Memory B cell (primary cell): ENCODE measurements around the gene LCE7A.

ENCODE experiments used
- ATAC-seq: fragments of 150-1000 bp; cut with Tn5 transposase; 2 replicates; pipeline ENCODE4 v1.10.0; 2021; ENCODE audit warnings: low read depth, mild to moderate bottlenecking, moderate library complexity
- DNase-seq, 2 donors: peaks; one replicate each; pipeline ENCODE4 v3.0.0; 2022; ENCODE audit warnings: low spot score in 2 of 2
- H3K27ac Mint-ChIP-seq: one replicate; pipeline ENCODE4 v1.8.0; 2022; ENCODE audit warnings: mild to moderate bottlenecking, moderate library complexity, mixed read lengths
- H3K27me3 Mint-ChIP-seq: one replicate; pipeline ENCODE4 v1.8.0; 2022; ENCODE audit warnings: mixed read lengths
- H3K36me3 Mint-ChIP-seq: one replicate; pipeline ENCODE4 v1.8.0; 2022; ENCODE audit warnings: mild to moderate bottlenecking, mixed read lengths
- H3K4me1 Mint-ChIP-seq: one replicate; pipeline ENCODE4 v1.8.0; 2022; ENCODE audit warnings: mixed read lengths
- H3K4me3 Mint-ChIP-seq: one replicate; pipeline ENCODE4 v1.8.0; 2022; ENCODE audit warnings: mild to moderate bottlenecking, moderate library complexity, mixed read lengths
- H3K9me3 Mint-ChIP-seq: one replicate; pipeline ENCODE4 v1.8.0; 2022; ENCODE audit warnings: mixed read lengths

Gene LCE7A

DNA sequence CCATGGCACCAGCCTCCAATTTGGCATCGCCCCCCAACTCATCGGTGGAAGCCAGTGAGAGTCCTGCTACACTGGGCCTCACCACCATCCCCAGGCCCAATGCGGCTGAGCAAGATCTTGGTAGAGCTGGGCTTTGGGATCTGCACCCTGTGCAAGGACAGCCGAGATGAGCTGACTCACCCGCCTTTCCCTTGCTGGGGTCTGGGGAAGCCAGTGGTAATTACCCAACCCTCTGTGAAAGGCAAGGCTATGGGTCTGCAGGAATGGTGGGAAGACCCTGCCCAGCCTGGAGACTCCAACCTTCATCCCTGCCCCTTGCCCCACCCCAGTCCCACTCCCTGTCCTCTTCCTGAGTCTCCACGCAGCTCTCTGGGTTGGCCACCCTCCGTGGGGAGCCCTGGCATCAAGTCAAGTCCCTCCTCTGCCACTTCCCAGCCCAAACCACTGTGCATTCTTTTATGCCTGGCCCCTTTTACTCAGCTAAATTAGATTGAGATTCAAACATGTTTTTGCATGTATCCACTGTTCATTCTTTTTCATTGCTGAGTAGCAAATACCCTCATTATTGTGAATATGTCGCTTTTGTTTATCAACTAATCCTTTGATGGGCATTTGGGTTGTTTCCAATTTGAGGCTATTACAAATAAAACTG is 27.1 kb downstream of the LCE7A start:
- no peaks in the 10 kb centered on the region for H3K9me3 Mint-ChIP-seq
- H3K27ac Mint-ChIP-seq, result no peak overlapping the region
- no peaks in the 10 kb centered on the region for H3K36me3 Mint-ChIP-seq
- H3K27me3 Mint-ChIP-seq, result peaks cover 1% of the 10 kb centered on the region
- peaks cover 2% of the 10 kb centered on the region for H3K4me1 Mint-ChIP-seq
- no peak for ATAC-seq
- no peak for DNase-seq
- H3K4me3 Mint-ChIP-seq, result no peak overlapping the region

- ATAC-seq (no peak), DNase-seq (no peak)
- Mint-ChIP-seq H3K4me1 (peaks cover 2% of the 10 kb centered on the region), H3K27ac (no peak overlapping the region), H3K36me3 (no peaks in the 10 kb centered on the region), H3K27me3 (peaks cover 1% of the 10 kb centered on the region), H3K4me3 (no peak overlapping the region), H3K9me3 (no peaks in the 10 kb centered on the region)
Observed at GRCh38 chr1:152888126-152888525, 28.3 kb downstream of the LCE7A start.

GRCh38 chr1:152899027-152899426 is 39.2 kb downstream of the LCE7A start:
- Mint-ChIP-seq H3K36me3 (no peaks in the 10 kb centered on the region), H3K4me1 (no peaks in the 10 kb centered on the region), H3K4me3 (no peak overlapping the region), H3K9me3 (peaks cover 2% of the 10 kb centered on the region), H3K27ac (no peak overlapping the region), H3K27me3 (peaks cover 11% of the 10 kb centered on the region)
- no peak for DNase-seq
- ATAC-seq, result no peak

GRCh38 chr1:152899883-152900282 is 40.1 kb downstream of the LCE7A start:
- no peaks in the 10 kb centered on the region for H3K4me1 Mint-ChIP-seq
- no peak for ATAC-seq
- H3K9me3 Mint-ChIP-seq, result no peaks in the 10 kb centered on the region
- no peak overlapping the region for H3K4me3 Mint-ChIP-seq
- no peak for DNase-seq
- H3K27me3 Mint-ChIP-seq, result peaks cover 9% of the 10 kb centered on the region
- H3K36me3 Mint-ChIP-seq, result no peaks in the 10 kb centered on the region
- H3K27ac Mint-ChIP-seq, result no peak overlapping the region

- H3K27ac Mint-ChIP-seq, result no peak overlapping the region
- no peaks in the 10 kb centered on the region for H3K36me3 Mint-ChIP-seq
- peaks cover 17% of the 10 kb centered on the region for H3K27me3 Mint-ChIP-seq
- no peak overlapping the region for H3K4me3 Mint-ChIP-seq
- DNase-seq (no peak), ATAC-seq (no peak)
- H3K4me1 Mint-ChIP-seq, result no peaks in the 10 kb centered on the region
- H3K9me3 Mint-ChIP-seq, result no peaks in the 10 kb centered on the region
Observed at GRCh38 chr1:152901631-152902030, 41.8 kb downstream of the LCE7A start.

DNA sequence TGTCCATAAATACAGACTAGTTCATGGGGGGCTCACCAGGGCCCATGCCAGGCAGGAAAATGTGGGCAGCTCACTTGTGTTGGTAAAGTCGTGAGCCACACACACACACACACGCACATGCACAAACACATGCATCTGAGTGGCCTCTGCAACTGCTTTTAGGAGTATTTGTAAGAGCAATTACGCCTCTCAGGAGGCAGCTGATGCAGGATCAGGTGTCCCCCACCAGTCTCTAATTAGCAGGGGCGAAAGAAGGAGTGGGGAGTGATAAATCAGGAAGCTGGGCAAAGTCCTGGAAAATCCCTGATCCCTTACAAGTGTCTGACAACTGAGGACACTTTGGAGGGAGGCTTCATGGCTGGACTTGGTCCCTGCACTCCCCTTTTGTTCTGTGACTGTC is 42.8 kb downstream of the LCE7A start:
- H3K36me3 Mint-ChIP-seq, result no peaks in the 10 kb centered on the region
- H3K9me3 Mint-ChIP-seq, result no peaks in the 10 kb centered on the region
- H3K27ac Mint-ChIP-seq, result no peak overlapping the region
- no peaks in the 10 kb centered on the region for H3K4me1 Mint-ChIP-seq
- H3K27me3 Mint-ChIP-seq, result peaks cover 18% of the 10 kb centered on the region
- DNase-seq, result no peak
- H3K4me3 Mint-ChIP-seq, result no peak overlapping the region
- ATAC-seq, result no peak

DNA sequence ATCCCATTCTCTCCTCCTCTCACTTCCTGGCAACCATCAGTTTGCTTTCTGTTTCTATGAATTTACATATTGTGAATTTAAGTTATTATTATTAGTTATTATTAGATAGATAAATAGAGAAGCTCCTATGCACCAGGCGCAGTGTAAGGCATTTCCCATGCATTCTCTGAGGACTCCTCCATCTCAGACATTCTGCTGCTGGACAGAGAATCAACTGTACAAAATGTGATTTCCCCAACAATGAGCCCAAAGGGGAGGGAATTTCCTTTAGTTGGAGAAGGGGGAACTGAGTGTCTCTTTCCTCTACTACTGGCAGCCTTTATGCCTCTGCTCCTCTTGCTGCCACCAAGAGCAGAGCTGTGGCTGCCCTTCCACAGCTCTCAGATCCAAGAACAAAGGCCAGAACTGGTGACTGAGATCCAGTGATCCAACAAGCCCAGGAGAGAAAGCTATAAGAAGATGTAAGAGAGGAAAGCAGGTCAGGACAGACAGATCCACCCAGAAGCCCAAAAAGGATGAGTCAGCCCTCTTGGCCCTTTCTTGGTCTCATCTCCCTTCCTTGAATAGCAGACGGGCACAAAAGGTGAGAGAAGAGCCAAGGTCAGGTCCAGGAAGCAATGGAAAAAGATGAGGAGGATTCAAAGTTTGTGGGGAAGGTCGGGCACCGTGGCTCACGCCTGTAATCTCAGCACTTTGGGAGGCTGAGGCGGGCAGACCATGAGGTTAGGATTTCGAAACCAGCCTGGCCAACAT is 45.1 kb downstream of the LCE7A start:
- ATAC-seq, result no peak
- no peak overlapping the region for H3K4me3 Mint-ChIP-seq

GRCh38 chr1:152906023-152906565 is 46.3 kb downstream of the LCE7A start:
- Mint-ChIP-seq H3K9me3 (peaks cover 2% of the 10 kb centered on the region), H3K4me3 (no peak overlapping the region), H3K36me3 (no peaks in the 10 kb centered on the region), H3K27ac (no peak overlapping the region), H3K4me1 (no peaks in the 10 kb centered on the region), H3K27me3 (peaks cover 16% of the 10 kb centered on the region)
- ATAC-seq, result no peak
- DNase-seq, result no peak

More for the DNA sequence above, 45.1 kb downstream of the LCE7A start:
- DNase-seq, result no peak
- Mint-ChIP-seq H3K27me3 (peaks cover 16% of the 10 kb centered on the region), H3K27ac (no peak overlapping the region), H3K9me3 (peaks cover under 1% of the 10 kb centered on the region), H3K36me3 (no peaks in the 10 kb centered on the region), H3K4me1 (no peaks in the 10 kb centered on the region)

- ATAC-seq, result no peak
- no peaks in the 10 kb centered on the region for H3K4me1 Mint-ChIP-seq
- H3K4me3 Mint-ChIP-seq, result no peak within 1 kb of the TSS
- no peaks in the 10 kb centered on the region for H3K36me3 Mint-ChIP-seq
- H3K27me3 Mint-ChIP-seq, result peaks cover 18% of the 10 kb centered on the region
- H3K9me3 Mint-ChIP-seq, result peaks cover 4% of the 10 kb centered on the region
- no peak for DNase-seq
- H3K27ac Mint-ChIP-seq, result no peak within 1 kb of the TSS
Observed at GRCh38 chr1:152907686-152908601, 48.1 kb downstream of the LCE7A start, which contains the start of gene IVL. Gene IVL, plus strand, starts transcription at chr1:152908546. Its CDS starts 1,252 bp downstream, at chr1:152909798.

DNA sequence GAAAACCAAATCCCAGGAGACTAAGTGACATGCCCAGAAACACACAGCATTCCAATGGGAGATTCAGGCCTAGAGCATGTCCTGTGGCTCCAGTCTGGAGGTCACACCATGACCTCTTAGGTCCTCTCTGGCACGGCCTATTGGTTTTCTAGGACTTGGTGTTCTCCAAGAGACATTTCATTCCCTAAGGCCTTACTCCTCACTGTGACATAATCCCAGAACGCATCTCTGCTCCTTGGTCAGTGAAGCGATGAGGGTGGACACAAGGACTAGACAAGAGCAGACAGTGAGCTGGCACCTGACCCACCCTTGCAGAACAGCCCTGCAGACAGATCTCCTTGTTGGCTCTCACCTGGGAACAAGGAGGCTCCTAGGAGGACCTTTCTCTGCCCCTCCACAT is 49.4 kb downstream of the LCE7A start:
- Mint-ChIP-seq H3K36me3 (no peaks in the 10 kb centered on the region), H3K4me3 (no peak overlapping the region), H3K4me1 (no peaks in the 10 kb centered on the region), H3K9me3 (peaks cover 4% of the 10 kb centered on the region), H3K27me3 (peaks cover 16% of the 10 kb centered on the region), H3K27ac (no peak overlapping the region)
- no peak for DNase-seq
- ATAC-seq, result no peak
